ENCODE measurements around the gene METTL16. TPM values are rescaled to one million over a fixed set of nuclear protein-coding genes. Genes with fewer than 3 reads are reported as not detected.

The METTL16 gene
- total RNA-seq, 1 donor from 2014 or later: 26.1 TPM

DNA sequence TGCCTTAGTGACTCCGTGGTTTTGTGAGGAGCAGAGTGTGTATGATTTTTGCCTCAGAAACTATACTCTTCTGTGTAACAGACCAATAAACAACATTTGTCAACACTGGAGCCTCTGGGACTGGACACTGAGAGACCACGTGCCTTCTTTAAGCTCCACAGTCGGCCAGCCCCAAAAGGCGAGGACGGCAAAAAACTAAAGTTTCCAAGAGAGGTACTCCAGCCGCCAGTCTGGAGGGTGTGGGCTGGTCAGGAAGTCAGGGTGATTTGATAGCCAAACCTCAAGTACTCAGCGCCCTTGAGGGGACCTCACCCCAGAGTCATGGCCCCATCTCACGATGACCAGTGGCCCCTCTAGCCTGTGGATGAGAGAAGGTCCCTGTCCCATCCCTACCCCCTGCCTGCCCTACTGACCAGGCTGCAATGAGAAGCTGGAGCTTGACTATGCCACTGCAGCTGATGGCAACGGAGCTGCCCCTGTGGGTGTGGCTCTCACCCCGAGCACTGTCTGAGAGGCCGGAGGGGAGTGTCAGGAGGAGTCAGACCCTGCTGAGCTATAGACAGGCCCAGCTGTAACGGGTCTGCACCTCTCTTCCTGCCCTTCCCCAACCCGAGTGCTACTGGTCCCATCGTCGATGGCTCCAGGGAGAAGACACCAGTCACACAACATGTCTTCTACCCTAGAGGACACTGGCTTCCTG is 130.6 kb downstream of the METTL16 start:
- no peak for DNase-seq (ENCODE audit: low spot score)

DNA sequence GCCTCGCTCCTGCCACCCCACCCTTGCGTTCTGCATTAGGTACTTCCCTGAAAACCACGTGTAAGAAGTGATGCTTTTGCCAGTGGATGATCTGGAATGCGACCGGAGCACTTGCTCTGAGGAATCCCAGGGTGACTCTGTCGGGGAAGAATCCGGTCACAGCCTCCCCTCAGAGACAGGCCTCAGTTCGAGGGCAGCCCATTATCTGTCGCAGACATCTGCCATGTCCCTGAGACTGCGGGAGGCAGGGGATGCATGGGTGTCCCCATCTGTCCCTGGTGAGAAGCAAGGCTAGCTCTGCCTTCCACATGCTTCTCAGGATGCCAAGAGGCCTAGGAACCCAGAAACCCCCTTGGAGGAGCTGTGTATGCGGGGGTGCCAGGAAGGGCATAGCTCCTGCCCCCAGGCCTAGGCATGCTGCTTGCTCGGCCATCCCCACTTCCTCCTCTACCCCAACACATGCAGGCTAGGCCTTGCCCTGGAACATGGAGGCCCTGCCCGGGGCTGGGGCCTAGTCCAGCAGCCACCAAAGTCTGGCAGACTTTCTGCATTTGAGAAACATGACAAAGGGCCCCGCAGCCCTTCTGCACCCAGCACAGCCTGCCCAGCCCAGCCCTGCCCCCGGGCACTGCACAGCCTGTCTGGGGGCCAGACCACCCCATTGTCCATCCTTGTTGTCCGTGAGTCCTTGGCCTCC is 131.3 kb downstream of the METTL16 start:
- no peak for DNase-seq (ENCODE audit: low spot score)

DNA sequence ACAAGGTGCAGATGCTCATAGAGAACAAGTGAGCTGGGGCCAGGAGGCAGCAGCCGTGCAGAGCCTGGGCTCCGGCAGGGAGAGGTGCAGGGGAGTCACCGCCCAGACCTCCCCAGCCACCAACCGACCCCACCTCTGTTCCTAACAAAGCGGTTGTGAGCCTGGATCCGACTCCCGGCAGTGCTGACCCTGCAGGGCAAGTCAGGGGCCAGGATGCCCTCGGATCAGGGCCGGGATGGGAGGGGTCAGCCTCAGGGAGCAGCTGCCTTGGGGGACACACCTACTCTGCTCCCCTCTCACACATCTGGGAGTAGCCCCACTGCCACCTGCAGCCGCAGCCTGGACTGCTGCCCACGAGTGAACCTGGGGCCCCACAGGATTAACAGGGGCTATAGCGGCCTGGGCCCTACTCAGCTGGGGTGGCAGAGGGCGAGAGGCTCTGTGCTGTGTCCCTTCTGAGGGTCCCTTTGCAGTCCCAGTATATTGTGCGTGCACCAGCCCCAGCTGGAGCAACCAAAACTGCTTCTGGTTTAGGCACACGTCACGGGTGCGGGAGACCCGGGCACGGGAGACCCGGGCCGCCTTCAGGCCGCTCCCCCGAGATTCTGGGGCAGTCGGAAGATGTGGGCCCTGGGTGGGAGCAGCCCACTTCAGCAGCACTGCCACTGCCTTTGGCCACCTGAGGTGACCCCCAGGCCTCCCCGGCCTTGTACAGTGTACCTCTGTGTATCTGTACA is 132.0 kb downstream of the METTL16 start:
- no peak for DNase-seq (ENCODE audit: low spot score)

DNA sequence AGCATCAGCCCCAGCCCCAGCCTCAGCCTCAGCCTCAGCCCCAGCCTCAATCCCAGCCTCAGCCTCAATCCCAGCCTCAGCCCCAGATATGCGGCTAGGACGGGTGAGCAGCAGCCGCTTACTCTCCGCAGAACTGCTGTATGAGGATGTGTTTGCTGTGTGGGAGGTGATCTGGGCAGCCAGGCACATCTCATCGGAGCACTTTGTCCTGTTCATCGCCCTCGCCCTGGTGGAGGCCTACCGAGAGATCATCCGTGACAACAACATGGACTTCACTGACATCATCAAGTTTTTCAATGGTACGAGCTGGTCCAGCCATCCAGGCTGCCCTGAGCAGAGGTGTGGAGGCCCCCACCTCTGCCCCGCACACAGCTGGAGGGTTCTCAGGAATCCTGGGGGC is 132.8 kb downstream of the METTL16 start:
- DNase-seq (ENCODE audit: low spot score): no peak

DNA sequence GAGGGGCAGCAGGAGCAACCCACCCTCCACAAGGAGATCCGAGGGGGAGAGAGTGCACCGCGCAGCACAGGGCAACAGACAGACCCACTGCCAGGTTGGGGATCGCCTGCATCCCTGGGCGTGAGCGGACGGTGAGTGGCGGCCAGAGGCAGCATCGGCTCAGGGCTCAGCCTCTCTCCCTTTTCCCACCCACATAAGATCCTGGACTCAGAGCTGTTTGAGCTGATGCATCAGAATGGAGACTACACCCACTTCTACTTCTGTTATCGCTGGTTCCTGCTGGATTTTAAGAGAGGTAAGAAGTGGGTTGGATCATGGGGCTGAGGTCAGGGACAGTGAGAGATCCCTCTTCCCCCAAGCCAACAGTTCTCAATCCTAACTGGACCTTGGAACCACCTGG is 134.0 kb downstream of the METTL16 start:
- no peak for DNase-seq (ENCODE audit: low spot score)

DNA sequence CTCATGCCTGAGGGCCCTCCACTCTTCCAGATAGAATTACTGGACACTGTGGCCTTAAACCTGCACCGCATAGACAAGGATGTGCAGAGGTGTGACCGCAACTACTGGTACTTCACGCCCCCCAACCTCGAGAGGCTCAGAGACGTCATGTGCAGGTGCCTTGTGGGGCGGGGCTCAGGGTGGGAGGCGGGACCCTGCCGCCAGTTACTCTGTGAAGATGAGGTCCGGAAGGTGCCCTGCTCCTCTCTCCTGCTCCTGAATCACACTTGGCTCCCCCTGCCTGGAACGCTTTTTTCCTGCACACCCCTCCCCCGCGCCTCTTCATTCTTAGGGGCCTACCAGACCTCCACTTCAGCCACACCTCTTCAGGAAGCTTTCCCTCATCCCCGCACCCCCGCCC is 135.6 kb downstream of the METTL16 start:
- DNase-seq (ENCODE audit: low spot score): no peak

DNA sequence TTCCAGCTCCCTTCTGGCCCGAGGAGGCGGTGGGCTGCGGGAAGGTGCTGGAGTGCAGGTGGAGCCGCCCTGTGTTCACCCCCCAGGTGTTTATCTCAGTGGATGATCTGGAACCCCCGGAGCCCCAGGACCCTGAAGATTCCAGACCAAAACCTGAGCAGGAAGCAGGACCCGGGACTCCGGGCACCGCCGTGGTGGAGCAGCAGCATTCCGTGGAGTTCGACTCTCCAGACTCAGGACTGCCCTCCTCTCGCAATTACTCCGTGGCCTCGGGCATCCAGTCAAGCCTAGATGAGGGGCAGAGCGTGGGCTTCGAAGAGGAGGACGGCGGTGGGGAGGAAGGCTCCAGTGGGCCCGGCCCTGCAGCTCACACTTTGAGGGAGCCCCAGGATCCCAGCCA is 136.3 kb downstream of the METTL16 start:
- DNase-seq (ENCODE audit: low spot score): no peak

DNA sequence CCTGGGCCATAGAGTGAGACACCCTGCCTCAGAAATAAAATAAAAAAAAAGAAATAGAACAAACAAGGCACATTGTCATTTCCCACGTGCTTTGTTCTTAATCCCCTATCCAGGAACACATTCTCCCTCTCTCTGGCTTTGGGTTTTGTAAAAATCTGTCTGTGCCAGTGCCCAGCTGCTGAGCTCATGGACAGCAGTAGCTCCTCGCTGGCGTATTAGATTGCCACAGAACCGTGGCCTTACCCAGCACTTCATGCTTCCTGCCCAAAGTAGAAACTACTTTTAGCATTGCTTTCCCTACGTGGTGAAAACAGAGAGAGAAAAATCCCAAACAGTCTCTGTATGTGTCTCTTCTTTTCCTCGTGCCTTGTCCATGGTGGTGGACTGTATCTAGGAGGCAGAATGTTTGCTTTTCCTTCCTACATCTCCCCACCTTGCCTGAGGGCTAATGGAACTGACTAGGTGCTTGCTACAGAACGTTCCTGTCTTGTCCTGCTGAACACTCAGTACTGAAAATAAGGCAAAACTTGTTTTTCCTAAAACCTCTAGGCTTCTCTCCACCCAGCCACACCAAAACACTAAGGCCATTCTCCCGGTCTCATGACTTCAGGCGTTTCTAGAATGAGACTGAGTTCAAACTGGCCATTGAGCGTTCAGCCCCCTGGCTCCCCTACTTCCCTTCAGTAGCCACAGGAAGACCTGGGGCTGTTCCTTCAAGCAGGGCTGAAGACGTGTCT is 137.0 kb downstream of the METTL16 start:
- no peak for DNase-seq (ENCODE audit: low spot score)

DNA sequence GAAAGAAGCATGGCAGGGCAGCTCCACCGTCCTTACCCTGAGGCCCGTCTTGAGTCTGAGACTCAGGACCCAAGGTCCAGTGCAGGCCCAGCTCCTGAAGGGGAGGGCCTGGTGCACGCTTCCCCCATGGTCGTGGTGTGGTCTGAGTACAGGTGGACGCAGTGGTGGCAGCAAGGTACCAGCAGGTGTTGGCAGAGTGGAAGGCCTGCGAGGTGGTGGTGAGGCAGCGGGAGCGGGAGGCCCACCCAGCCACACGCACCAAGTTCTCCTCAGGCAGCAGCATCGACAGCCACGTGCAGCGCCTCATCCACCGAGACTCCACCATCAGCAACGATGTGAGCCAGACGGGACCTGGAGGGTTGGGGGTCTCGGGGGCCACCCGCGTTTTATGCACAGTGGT is 138.5 kb downstream of the METTL16 start:
- DNase-seq (ENCODE audit: low spot score): no peak

DNA sequence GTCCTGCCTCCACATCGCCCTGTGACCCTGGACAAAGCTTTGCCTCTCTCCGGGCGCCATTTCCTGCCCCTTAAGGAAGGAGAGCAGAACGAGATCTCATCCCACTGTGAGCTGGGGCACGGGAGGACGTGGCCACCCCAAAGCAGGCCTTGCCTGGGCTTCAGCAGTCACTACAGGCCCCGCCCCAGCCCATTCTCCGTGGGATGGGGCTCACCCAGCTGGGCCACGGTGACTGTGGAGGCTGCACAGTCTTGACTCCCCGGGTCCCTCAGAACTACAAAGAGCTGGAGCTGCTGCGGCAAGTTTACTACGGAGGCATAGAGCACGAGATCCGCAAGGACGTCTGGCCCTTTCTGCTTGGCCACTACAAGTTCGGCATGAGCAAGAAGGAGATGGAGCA is 139.0 kb downstream of the METTL16 start:
- no peak for DNase-seq (ENCODE audit: low spot score)

DNA sequence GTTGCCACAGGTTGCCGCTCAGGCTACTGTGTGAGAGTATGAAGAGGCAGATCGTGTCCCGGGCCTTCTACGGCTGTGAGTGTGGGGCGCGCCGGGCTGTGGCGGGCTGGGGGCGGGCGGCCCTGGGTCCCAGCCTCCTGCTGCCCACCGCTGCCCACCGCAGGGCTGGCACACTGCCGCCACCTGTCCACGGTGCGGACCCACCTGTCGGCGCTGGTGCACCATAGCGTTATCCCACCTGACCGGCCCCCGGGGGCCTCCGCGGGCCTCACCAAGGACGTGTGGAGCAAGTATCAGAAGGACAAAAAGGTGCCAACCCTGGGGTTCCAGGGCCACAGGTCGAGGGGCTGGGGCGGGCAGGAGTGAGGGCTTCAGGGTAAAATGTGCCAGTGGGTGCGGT is 139.5 kb downstream of the METTL16 start:
- no peak for DNase-seq (ENCODE audit: low spot score)

DNA sequence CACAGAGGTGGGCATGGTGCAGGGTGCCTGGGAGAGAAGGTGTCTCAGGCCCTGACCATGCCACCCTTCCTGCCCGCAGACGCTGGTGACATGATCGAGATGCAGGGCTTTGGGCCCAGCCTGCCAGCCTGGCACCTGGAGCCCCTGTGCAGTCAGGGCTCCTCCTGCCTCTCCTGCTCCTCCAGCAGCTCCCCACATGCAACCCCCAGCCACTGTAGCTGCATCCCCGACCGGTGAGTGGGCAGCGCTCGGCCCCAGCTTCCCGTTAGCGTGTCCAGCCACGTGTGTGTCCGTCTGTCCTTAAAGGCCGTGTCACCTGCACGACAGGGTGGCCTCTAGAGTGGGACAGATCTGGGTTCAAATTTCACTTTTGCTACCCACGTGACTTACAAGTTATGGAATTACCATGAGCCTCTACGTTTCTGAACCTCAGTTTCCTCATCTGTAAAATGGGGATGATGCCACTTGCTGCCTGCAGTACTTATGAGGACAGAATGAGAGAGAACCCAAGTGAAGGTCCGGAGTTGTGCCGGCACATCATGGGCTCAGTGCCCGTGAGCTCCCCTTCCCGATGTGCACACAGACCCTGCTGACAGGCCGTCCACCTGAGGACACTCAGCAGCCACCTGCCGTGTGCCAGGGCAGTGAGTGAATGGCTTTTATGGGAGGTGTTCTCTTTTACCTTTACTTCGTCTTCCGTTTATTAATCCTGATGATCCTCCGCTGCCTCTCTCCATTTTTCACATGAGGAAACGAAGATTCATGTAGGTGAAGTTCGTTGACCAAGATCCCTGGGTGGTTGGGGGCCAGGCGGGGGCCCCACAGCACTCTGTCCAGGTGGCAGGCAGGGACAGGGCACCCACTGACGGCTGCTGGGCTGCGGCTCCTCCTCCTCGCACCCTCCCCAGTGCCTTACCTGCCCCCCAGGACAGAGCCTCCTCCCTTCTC is 140.2 kb downstream of the METTL16 start:
- no peak for DNase-seq (ENCODE audit: low spot score)

DNA sequence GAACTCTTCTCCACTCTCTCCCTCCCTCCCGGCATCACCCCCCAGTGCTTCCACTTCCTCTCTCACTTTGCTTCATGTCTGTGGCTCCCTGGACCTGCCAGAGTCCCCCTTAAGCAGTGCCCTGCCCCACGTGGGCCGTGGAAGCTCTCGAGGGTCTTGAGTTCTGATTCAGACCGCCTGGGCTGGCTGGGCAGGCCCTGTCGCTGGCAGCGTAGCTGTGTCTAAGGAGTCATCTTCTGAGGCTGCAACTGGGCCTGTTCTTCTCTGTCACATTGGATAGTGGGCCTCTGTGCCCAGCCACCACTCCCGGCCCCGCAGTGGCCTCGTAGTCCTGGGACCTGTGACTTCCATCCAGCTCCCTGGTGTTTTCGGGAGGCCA is 141.5 kb downstream of the METTL16 start:
- DNase-seq (ENCODE audit: low spot score): no peak

DNA sequence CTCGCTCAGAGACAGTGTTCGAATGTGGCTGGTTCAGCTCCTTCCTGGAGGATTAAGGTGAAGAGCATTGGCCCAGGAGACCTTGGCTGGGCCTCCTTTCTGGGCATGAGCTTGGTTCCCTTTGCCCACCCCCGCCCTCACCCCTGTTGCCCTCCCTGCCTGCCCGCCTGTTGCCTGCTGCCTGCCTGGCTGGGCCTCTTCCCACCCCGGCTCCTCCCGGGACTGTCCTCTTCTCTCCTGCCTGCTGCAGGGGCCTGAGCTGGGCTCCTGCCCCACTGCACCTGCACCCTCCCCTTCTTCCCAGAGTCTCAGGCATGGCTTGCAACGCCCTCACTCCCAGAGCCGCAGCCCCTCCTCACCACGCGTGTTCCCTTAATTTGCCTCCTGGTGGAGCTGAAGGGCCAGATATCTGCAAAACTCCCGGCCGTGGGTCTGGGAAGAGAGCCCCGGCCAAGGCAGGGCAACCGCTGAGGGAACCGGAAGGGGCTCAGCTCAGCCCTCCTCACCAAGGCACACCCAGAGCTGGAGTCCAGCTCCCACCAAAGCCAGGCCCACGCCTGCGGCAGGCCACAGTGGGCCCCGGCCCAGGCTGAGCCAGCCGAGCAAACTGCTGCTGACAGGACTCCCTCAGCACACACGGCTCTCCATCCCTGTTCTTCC is 142.0 kb downstream of the METTL16 start:
- no peak for DNase-seq (ENCODE audit: low spot score)

DNA sequence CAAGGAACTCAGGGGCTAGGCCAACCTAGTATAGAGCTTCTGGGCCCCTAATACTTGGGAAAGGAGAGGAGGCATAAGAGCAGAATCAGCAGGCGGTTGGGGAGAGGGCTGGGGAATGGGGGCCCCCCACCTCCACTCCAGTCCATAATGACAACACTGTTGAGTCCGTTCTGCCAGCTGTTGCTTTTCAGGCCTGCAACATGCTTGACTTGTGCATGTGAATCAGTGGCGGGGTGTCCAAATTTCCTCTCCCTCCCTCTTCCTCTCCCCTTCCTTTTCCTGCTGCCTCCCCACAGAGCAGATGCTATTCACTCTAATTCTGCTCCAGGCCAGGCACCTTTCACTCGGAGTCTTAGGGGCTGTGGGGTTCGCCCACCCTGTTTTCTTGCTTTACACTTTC is 142.6 kb downstream of the METTL16 start:
- no peak for DNase-seq (ENCODE audit: low spot score)

DNA sequence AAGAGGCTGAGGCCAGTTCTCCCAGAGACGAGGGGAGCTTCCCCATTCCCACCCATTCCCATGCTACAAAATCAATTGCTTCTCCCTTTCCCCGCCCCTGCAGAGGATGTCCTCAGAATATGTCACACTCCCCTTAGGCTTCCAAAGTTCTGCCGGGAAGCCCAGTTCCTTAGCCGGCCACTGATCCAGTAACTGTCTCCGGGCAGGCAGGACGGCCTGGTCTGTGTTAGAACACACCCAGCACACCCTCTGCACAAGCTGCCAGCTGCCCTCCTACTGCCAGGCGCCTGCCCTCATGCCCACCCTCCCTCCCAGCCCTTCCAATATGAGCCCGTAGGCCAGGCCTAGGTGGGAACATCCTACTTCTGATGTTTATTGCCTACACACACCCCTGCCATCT is 143.3 kb downstream of the METTL16 start:
- DNase-seq (ENCODE audit: low spot score): no peak

DNA sequence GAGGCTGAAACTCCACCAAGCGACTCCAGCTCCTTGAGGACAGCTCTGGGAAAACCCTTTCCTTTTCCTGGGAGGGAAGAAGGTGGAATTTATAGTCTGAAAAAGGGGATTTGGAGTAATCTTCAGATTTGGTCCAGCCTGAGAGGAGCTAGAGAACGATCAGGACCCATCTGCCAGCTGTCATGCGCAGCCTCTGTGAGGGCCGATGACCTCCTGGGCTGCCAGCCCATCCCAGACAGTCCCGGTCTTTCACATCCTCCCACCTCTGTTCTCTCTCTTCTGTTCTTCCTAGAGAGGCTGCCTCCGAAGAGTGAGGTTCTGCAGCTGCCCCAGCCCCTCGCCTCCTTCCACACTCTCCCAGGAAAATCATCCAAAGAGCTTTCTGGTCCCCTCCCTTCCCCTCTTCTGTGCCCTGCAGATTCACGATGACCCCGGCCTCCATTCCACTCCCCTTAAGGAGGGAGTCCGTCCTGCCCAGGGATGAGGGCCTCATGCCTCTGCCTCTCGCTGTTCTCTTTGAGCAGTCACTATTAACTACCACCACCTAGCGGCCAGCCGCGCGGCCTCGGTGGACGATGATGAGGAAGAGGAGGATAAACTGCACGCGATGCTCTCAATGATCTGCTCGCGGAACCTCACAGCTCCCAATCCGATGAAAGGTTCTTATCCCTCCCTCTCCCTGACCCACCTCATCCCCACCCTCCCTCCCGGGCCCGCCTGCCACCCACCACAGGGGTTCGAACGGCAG is 144.8 kb downstream of the METTL16 start:
- DNase-seq (ENCODE audit: low spot score): no peak
